Activated CD8-positive, alpha-beta T cell treated with anti-CD3 and anti-CD28 coated beads, Interleukin-2, amount 10 ng/mL, durations not matched to agents 7 days and 5 days (primary cell): ENCODE data around the gene DNAL1. TPM values are rescaled to one million over a fixed set of nuclear protein-coding genes. Genes with fewer than 3 reads are reported as not detected.
A peak's percentile ranks its signal among the peaks of the same experiment; 100 is the strongest.

Experiments used
- ATAC-seq: fragments of 150-1000 bp; cut with Tn5 transposase; one replicate; pipeline ENCODE4 v1.10.0; 2021; ENCODE audit warnings: moderate library complexity
- CTCF ChIA-PET: fragments of 350-600 bp; sonication (Branson Sonifier 250); formaldehyde crosslinking; loops from one replicate; lab custom pipeline; 2021; ENCODE audit warnings: antibody characterized with exemption; lab: Charles Lee
- POLR2A ChIA-PET: fragments of 350-600 bp; sonication (Branson Sonifier 250); formaldehyde crosslinking; loops from one replicate; lab custom pipeline; 2021; ENCODE audit warnings: antibody characterized with exemption; lab: Charles Lee
- DNase-seq: peaks from one replicate; pipeline ENCODE4 v3.0.0-alpha.2; 2020
- H3K27ac Mint-ChIP-seq: one replicate; pipeline ENCODE4 v1.8.0; 2021; ENCODE audit warnings: mild to moderate bottlenecking, mixed read lengths
- H3K27me3 Mint-ChIP-seq: one replicate; pipeline ENCODE4 v1.8.0; 2021; ENCODE audit warnings: low read depth, mixed read lengths
- H3K36me3 Mint-ChIP-seq: one replicate; pipeline ENCODE4 v1.8.0; 2021; ENCODE audit warnings: low read depth, mixed read lengths
- H3K4me1 Mint-ChIP-seq: one replicate; pipeline ENCODE4 v1.8.0; 2021; ENCODE audit warnings: low read depth, mixed read lengths
- H3K4me3 Mint-ChIP-seq: one replicate; pipeline ENCODE4 v1.8.0; 2021; ENCODE audit warnings: mild to moderate bottlenecking, mixed read lengths
- H3K9me3 Mint-ChIP-seq: one replicate; pipeline ENCODE4 v1.8.0; 2022; ENCODE audit warnings: mixed read lengths; ENCODE audit not compliant: insufficient read depth
- total RNA-seq, 2 experiments: library from RNA; stranded (reverse); gene quantifications; one replicate each; pipeline ENCODE4 v1.2.3, GENCODE V29; 2021

DNAL1 gene
- total RNA-seq, 2 experiments from 2014 or later: 5.7 to 6.3 TPM

GRCh38 chr14:73739899-73740617, 95.3 kb downstream of the DNAL1 start:
- no peak for DNase-seq
- no peak for ATAC-seq
- H3K27me3 Mint-ChIP-seq: no peaks in the 10 kb centered on the region
- peak overlapping the region; percentile 99 for H3K27ac Mint-ChIP-seq
- POLR2A ChIA-PET: interaction anchor here (1.0 to 7.5 kb wide), 6 partner anchors 7 to 174 kb away, joined by 3 to 62 read pairs (median 6); partner anchors contain the start of gene ZNF410
- peaks cover 43% of the 10 kb centered on the region for H3K36me3 Mint-ChIP-seq
- CTCF ChIA-PET: interaction anchor here (8.2 to 8.5 kb wide), 2 partner anchors 9 to 15 kb away, joined by 125 to 156 read pairs; a partner anchor contains a TSS
- H3K9me3 Mint-ChIP-seq: no peaks in the 10 kb centered on the region
- H3K4me1 Mint-ChIP-seq: peaks cover 62% of the 10 kb centered on the region
- peak overlapping the region; percentile 43 for H3K4me3 Mint-ChIP-seq

- no peak for ATAC-seq
- DNase-seq: no peak
- H3K36me3 Mint-ChIP-seq: peaks cover 43% of the 10 kb centered on the region
- CTCF ChIA-PET: interaction anchor here (1.0 to 8.5 kb wide), 9 partner anchors 10 to 111 kb away, joined by 3 to 156 read pairs (median 9); partner anchors contain the start of gene PTGR2
- H3K9me3 Mint-ChIP-seq: no peaks in the 10 kb centered on the region
- H3K4me1 Mint-ChIP-seq: peaks cover 69% of the 10 kb centered on the region
- H3K27ac Mint-ChIP-seq: peak overlapping the region; percentile 99
- POLR2A ChIA-PET: interaction anchor here (1.0 to 7.5 kb wide), 9 partner anchors 8 to 173 kb away, joined by 3 to 124 read pairs (median 9); partner anchors contain the start of gene ZNF410
- no peaks in the 10 kb centered on the region for H3K27me3 Mint-ChIP-seq
- H3K4me3 Mint-ChIP-seq: peak overlapping the region; percentile 87
Observed at GRCh38 chr14:73740618-73741326, 96.0 kb downstream of the DNAL1 start.

GRCh38 chr14:73741386-73741875, 96.6 kb downstream of the DNAL1 start:
- DNase-seq (peak; percentile 79), ATAC-seq (peak; percentile 71)
- Mint-ChIP-seq H3K27me3 (no peaks in the 10 kb centered on the region), H3K4me1 (peaks cover 76% of the 10 kb centered on the region), H3K36me3 (peaks cover 40% of the 10 kb centered on the region), H3K27ac (peak overlapping the region; percentile 99), H3K9me3 (no peaks in the 10 kb centered on the region), H3K4me3 (peak overlapping the region; percentile 87)
- ChIA-PET POLR2A (interaction anchor here (1.0 to 7.5 kb wide), 8 partner anchors 8 to 172 kb away, joined by 3 to 124 read pairs (median 13); partner anchors contain the start of gene ZNF410), CTCF (interaction anchor here (1.0 to 8.5 kb wide), 10 partner anchors 11 to 111 kb away, joined by 3 to 156 read pairs (median 8); partner anchors contain the start of gene PTGR2)

GRCh38 chr14:73741876-73742519, 97.2 kb downstream of the DNAL1 start:
- Mint-ChIP-seq H3K9me3 (no peaks in the 10 kb centered on the region), H3K4me3 (peak overlapping the region; percentile 87), H3K36me3 (peaks cover 36% of the 10 kb centered on the region), H3K27me3 (no peaks in the 10 kb centered on the region), H3K4me1 (peaks cover 81% of the 10 kb centered on the region), H3K27ac (peak overlapping the region; percentile 99)
- POLR2A ChIA-PET: interaction anchor here (0.6 to 7.5 kb wide), 10 partner anchors 9 to 173 kb away, joined by 3 to 124 read pairs (median 10); partner anchors contain the start of genes ACOT2 and ZNF410
- DNase-seq (peak; percentile 78), ATAC-seq (peak; percentile 59)
- CTCF ChIA-PET: interaction anchor here (0.8 to 8.5 kb wide), 12 partner anchors 11 to 171 kb away, joined by 3 to 156 read pairs (median 8); partner anchors contain the start of gene PTGR2

GRCh38 chr14:73742520-73743238, 97.9 kb downstream of the DNAL1 start:
- POLR2A ChIA-PET: interaction anchor here (0.6 to 7.5 kb wide), 12 partner anchors 10 to 207 kb away, joined by 3 to 124 read pairs (median 6); partner anchors contain the start of genes ACOT2, COQ6, FAM161B and ZNF410
- peak overlapping the region; percentile 99 for H3K27ac Mint-ChIP-seq
- peaks cover 35% of the 10 kb centered on the region for H3K36me3 Mint-ChIP-seq
- ATAC-seq (peak; percentile 6), DNase-seq (no peak)
- peaks cover 88% of the 10 kb centered on the region for H3K4me1 Mint-ChIP-seq
- H3K4me3 Mint-ChIP-seq: peak overlapping the region; percentile 87
- H3K27me3 Mint-ChIP-seq: no peaks in the 10 kb centered on the region
- no peaks in the 10 kb centered on the region for H3K9me3 Mint-ChIP-seq
- CTCF ChIA-PET: interaction anchor here (0.7 to 8.5 kb wide), 13 partner anchors 12 to 172 kb away, joined by 3 to 156 read pairs (median 7); partner anchors contain the start of gene PTGR2

GRCh38 chr14:73743431-73743931, 98.7 kb downstream of the DNAL1 start:
- ATAC-seq (peak; percentile 66), DNase-seq (peak; percentile 81)
- Mint-ChIP-seq H3K4me3 (peak overlapping the region; percentile 87), H3K9me3 (no peaks in the 10 kb centered on the region), H3K27me3 (no peaks in the 10 kb centered on the region), H3K36me3 (peaks cover 42% of the 10 kb centered on the region), H3K4me1 (peaks cover 96% of the 10 kb centered on the region), H3K27ac (peak overlapping the region; percentile 99)
- CTCF ChIA-PET: interaction anchor here (0.6 to 8.5 kb wide), 10 partner anchors 12 to 123 kb away, joined by 3 to 156 read pairs (median 6); partner anchors contain the start of gene PTGR2
- POLR2A ChIA-PET: interaction anchor here (1.2 to 7.5 kb wide), 9 partner anchors 10 to 207 kb away, joined by 3 to 124 read pairs (median 9); partner anchors contain the start of genes COQ6 and FAM161B

- Mint-ChIP-seq H3K36me3 (peaks cover 39% of the 10 kb centered on the region), H3K9me3 (no peaks in the 10 kb centered on the region)
Observed at GRCh38 chr14:73744175-73744867, 99.5 kb downstream of the DNAL1 start.

GRCh38 chr14:73744874-73745529, 100.2 kb downstream of the DNAL1 start:
- no peaks in the 10 kb centered on the region for H3K27me3 Mint-ChIP-seq
- peak overlapping the region; percentile 99 for H3K27ac Mint-ChIP-seq
- H3K4me3 Mint-ChIP-seq: peak overlapping the region; percentile 87
- ChIA-PET CTCF (interaction anchor here (0.6 to 8.5 kb wide), 5 partner anchors 10 to 502 kb away, joined by 3 to 156 read pairs (median 26); a partner anchor contains a TSS), POLR2A (interaction anchor here (0.9 to 7.5 kb wide), 4 partner anchors 9 to 41 kb away, joined by 4 to 124 read pairs (median 70); a partner anchor contains a TSS)
- ATAC-seq: no peak
- peaks cover 99% of the 10 kb centered on the region for H3K4me1 Mint-ChIP-seq
- no peaks in the 10 kb centered on the region for H3K9me3 Mint-ChIP-seq
- no peak for DNase-seq
- peaks cover 40% of the 10 kb centered on the region for H3K36me3 Mint-ChIP-seq

More at GRCh38 chr14:73744175-73744867, 99.5 kb downstream of the DNAL1 start:
- peaks cover 100% of the 10 kb centered on the region for H3K4me1 Mint-ChIP-seq
- ATAC-seq (no peak), DNase-seq (no peak)
- H3K27ac Mint-ChIP-seq: peak overlapping the region; percentile 99
- no peaks in the 10 kb centered on the region for H3K27me3 Mint-ChIP-seq
- POLR2A ChIA-PET: interaction anchor here (0.9 to 7.5 kb wide), 5 partner anchors 9 to 206 kb away, joined by 4 to 124 read pairs (median 62); partner anchors contain the start of genes COQ6 and FAM161B
- H3K4me3 Mint-ChIP-seq: peak overlapping the region; percentile 87
- CTCF ChIA-PET: interaction anchor here (0.9 to 8.5 kb wide), 5 partner anchors 11 to 122 kb away, joined by 3 to 156 read pairs (median 26); a partner anchor contains a TSS
